K562 (cell line): ENCODE results near the gene ANKRD13D. TPM values are rescaled to one million over a fixed set of nuclear protein-coding genes. Genes with fewer than 3 reads are reported as not detected.

Source experiments
- ATAC-seq: fragments of 200-7000 bp; cut with Tn5 transposase; 3 replicates; pipeline ENCODE4 v1.9.1; 2020; ENCODE audit warnings: moderate library complexity
- BruUV-seq: library from RNA; stranded (reverse); fragments of 400-500 nt; replicated peaks from 2 replicates; lab custom pipeline; 2021; lab: Mats Ljungman, UMichigan
- CTCF ChIA-PET: fragments of 300-600 bp; formaldehyde crosslinking; extraction: SDS; loops from one replicate; lab custom pipeline; 2021; ENCODE audit warnings: low intra/inter-chr PET ratio; lab: Yijun Ruan, JAX
- POLR2A ChIA-PET: fragments of 300-600, 350-650 bp; sonication (Branson Sonifier 250); formaldehyde crosslinking; extraction: SDS; loops from one replicate; lab custom pipeline; 2021; ENCODE audit warnings: antibody characterized with exemption, inconsistent platforms; lab: Yijun Ruan, JAX
- DNase-seq, 4 experiments: peaks; one replicate each; pipeline versions ENCODE4 v3.0.0 to v3.0.0-alpha.2; 2011 to 2018; ENCODE audit warnings: low spot score in 3 of 4, mixed read lengths in 3 of 4; ENCODE audit errors: extremely low read depth in 1 of 4
- FAIRE-seq: peaks from 2 replicates; lab custom pipeline; 2011; peaks lifted over from hg19 to GRCh38; lab: Jason Lieb, UNC
- H2AFZ ChIP-seq: 2 replicates; pipeline ENCODE4 v1.6.0; 2011; ENCODE audit warnings: low read depth, low read length, control low read depth, inconsistent platforms
- H3K27ac ChIP-seq: fragments of 200-600 bp; 3 replicates; pipeline ENCODE4 v1.8.0; 2011; ENCODE audit warnings: low read depth, mild to moderate bottlenecking, control low read depth, inconsistent platforms, low read length, moderate library complexity, mixed read lengths; ENCODE audit errors: extremely low read depth
- H3K27me3 ChIP-seq, 2 experiments: fragments of 300-600 bp in 1 of 2; 2 replicates in 1 of 2; 3 replicates in 1 of 2; pipeline versions ENCODE4 v1.6.0 to v1.8.0; 2011; ENCODE audit warnings: inconsistent platforms in 2 of 2, low read length in 2 of 2, mild to moderate bottlenecking in 1 of 2, mixed read lengths in 1 of 2, moderate library complexity in 1 of 2; ENCODE audit not compliant: control insufficient read depth in 2 of 2, insufficient read depth in 2 of 2
- H3K36me3 ChIP-seq: fragments of 300-600 bp; 3 replicates; pipeline ENCODE4 v1.8.0; 2011; ENCODE audit warnings: mild to moderate bottlenecking, low read length, inconsistent platforms; ENCODE audit not compliant: control insufficient read depth, insufficient read depth
- H3K4me1 ChIP-seq, 2 experiments: fragments of 200-600 bp in 1 of 2; replicated peaks in 1 of 2; 2 replicates in 1 of 2; 3 replicates in 1 of 2; pipeline versions ENCODE4 v1.5.1 to v1.8.0; 2011; ENCODE audit warnings: inconsistent platforms in 2 of 2, low read length in 2 of 2, mild to moderate bottlenecking in 1 of 2, mixed read lengths in 1 of 2, moderate library complexity in 1 of 2; ENCODE audit not compliant: control insufficient read depth in 2 of 2, insufficient read depth in 2 of 2
- H3K4me2 ChIP-seq: 2 replicates; pipeline ENCODE4 v1.6.1; 2011; ENCODE audit warnings: low read length, control low read depth, inconsistent platforms, mixed read lengths; ENCODE audit not compliant: insufficient read depth
- H3K4me3 ChIP-seq: fragments of 200-600 bp; sonication (generic), shearing (Covaris generic); 2 replicates; pipeline ENCODE4 v1.5.1; 2016; ENCODE audit warnings: control low read depth, inconsistent platforms
- H3K79me2 ChIP-seq: fragments of 200-600 bp; 3 replicates; pipeline ENCODE4 v1.8.0; 2011; ENCODE audit warnings: low read length, inconsistent platforms; ENCODE audit not compliant: control insufficient read depth, insufficient read depth
- H3K9ac ChIP-seq, 2 experiments: 2 replicates each; pipeline versions ENCODE4 v1.6.0 to v1.6.1; 2011; ENCODE audit warnings: low read depth in 2 of 2, low read length in 2 of 2, control low read depth in 1 of 2, inconsistent platforms in 1 of 2, mild to moderate bottlenecking in 1 of 2, mixed read lengths in 1 of 2; ENCODE audit not compliant: insufficient read depth in 1 of 2
- H3K9me1 ChIP-seq: one replicate; pipeline ENCODE4 v1.6.0; 2011; ENCODE audit warnings: inconsistent platforms, mild to moderate bottlenecking, low read length, moderate library complexity; ENCODE audit not compliant: control insufficient read depth, insufficient read depth
- H3K9me3 ChIP-seq: replicated peaks from 2 replicates; pipeline ENCODE4 v1.5.1; 2011; ENCODE audit warnings: low read depth, low read length, inconsistent platforms; ENCODE audit not compliant: control insufficient read depth, insufficient read depth
- H4K20me1 ChIP-seq: replicated peaks from 2 replicates; pipeline ENCODE4 v1.6.1; 2011; ENCODE audit warnings: low read length, inconsistent platforms, mixed read lengths; ENCODE audit not compliant: control insufficient read depth, insufficient read depth
- CAMTA2 ChIP-seq: fragments of 250-450 bp; sonication (Bioruptor Pico); conservative IDR thresholded peaks from 2 replicates; pipeline ENCODE4 v1.5.1; 2022
- E2F5 ChIP-seq: sonication (generic); formaldehyde crosslinking; IDR thresholded peaks from 2 replicates; pipeline ENCODE4 v1.8.0; 2022; ENCODE audit warnings: mild to moderate bottlenecking, missing genetic modification reagents
- GATAD2B ChIP-seq: fragments of 450-650 bp; IDR thresholded peaks from 2 replicates; pipeline ENCODE4 v1.6.1; 2017; ENCODE audit warnings: mild to moderate bottlenecking, borderline replicate concordance
- NR1H2 ChIP-seq: sonication (generic); formaldehyde crosslinking; IDR thresholded peaks from 2 replicates; pipeline ENCODE4 v1.4.0; 2020; ENCODE audit warnings: mild to moderate bottlenecking, missing genetic modification reagents
- POLR2G ChIP-seq: fragments of 200-400 bp; formaldehyde crosslinking; IDR thresholded peaks from 2 replicates; pipeline ENCODE4 v1.6.1; 2017; ENCODE audit warnings: low read depth, mild to moderate bottlenecking, antibody characterized with exemption, low read length, moderate library complexity
- WHSC1 ChIP-seq: IDR thresholded peaks from one replicate; pipeline ENCODE4 v1.6.1; 2012; ENCODE audit warnings: low read length, control low read depth, inconsistent platforms
- ZNF197 ChIP-seq: fragments of 200-800 bp; sonication (Bioruptor generic); IDR thresholded peaks from 2 replicates; pipeline ENCODE4 v1.6.1; 2016; ENCODE audit warnings: low read depth, missing genetic modification characterization, missing compliant biosample characterization
- ZNF668 ChIP-seq: fragments of 250-450 bp; sonication (Bioruptor Pico); IDR thresholded peaks from 2 replicates; pipeline ENCODE4 v1.8.0; 2022; ENCODE audit warnings: mild to moderate bottlenecking, inconsistent platforms
- WGBS: fragments of 100-300 bp; shearing (Covaris generic); methylation state at CpG from one replicate; pipeline ENCODE4 v1.1.6; 2016; ENCODE audit warnings: low coverage, mixed read lengths; ENCODE audit not compliant: insufficient coverage; ENCODE audit errors: missing lambda C conversion rate; 5-methylcytosine and 5-hydroxymethylcytosine counted together
- in situ Hi-C: fragments of 300-500 bp; cut with MboI; formaldehyde crosslinking; loops from 4 replicates; pipeline ENCODE4 v1.15.0; 2018; ENCODE audit warnings: inconsistent platforms, mixed read lengths
- intact Hi-C: fragments of 100-400 bp; cut with micrococcal nuclease; formaldehyde crosslinking; loops from 2 replicates; pipeline ENCODE4 v1.14.2; 2022
- polyA plus RNA-seq, 8 experiments: library from polyadenylated mRNA; depleted of rRNA in 4 of 8; stranded (reverse) in 5 of 8; unstranded in 3 of 8; fragments of >200 nt; fragmentation: Nextera tagmentation in 2 of 8; fragmentation: Illumina TruSeq in 1 of 8; extraction: Ambion mirVana in 2 of 8; extraction: Trizol in 1 of 8; gene quantifications; 2 replicates each; pipeline versions ENCODE4 v1.2.1 to v1.2.3, GENCODE V29; 2011 to 2014; ENCODE audit warnings: inconsistent platforms in 1 of 8, missing spikeins in 1 of 8
- total RNA-seq, 7 experiments: library from RNA; depleted of rRNA in 6 of 7; stranded (reverse); fragments of >200 nt in 6 of 7; fragmentation: Illumina TruSeq in 2 of 7; extraction: Trizol in 2 of 7; gene quantifications; 2 replicates each; pipeline versions ENCODE4 v1.2.1 to v1.2.3, GENCODE V29; 2011 to 2021; ENCODE audit warnings: low replicate concordance in 1 of 7
- TF ChIP-seq, protein P1 (sequence below): fragments of 450-650 bp; IDR thresholded peaks from 2 replicates; pipeline ENCODE4 v1.6.1; 2017; ENCODE audit warnings: antibody characterized with exemption
- TF ChIP-seq, protein P2 (sequence below): fragments of 250-450 bp; sonication (Bioruptor Pico); IDR thresholded peaks from 2 replicates; pipeline ENCODE4 v1.8.0; 2021; ENCODE audit warnings: mild to moderate bottlenecking, moderate library complexity

ANKRD13D gene
- total and polyA plus RNA-seq, 9 of the 15 experiments (the other 6 are each of a cell fraction or from before 2014, with no cell fraction given), result 0.94 to 40.9 (median 22.4) TPM

DNA sequence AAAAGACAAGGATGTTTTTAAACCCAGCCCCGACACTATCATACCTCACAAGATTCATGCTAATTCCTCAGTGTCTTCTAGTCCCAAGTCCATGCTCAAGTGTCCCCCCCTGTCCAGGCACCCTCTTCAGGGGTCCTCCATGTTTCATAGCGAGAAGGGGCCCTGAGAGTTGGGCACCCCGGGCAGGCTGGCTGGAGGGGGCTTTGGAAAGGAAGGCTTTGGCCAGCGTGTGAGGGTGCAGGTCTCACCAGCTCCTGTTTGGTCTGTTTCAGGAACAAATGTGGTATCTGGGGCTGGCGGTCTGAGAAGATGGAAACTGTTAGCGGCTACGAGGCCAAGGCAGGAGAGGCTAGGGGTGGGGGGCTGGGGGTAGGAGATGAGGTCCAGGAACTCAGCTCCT is 9.7 kb downstream of the ANKRD13D start (continued):
- TF ChIP-seq, protein P1, sequence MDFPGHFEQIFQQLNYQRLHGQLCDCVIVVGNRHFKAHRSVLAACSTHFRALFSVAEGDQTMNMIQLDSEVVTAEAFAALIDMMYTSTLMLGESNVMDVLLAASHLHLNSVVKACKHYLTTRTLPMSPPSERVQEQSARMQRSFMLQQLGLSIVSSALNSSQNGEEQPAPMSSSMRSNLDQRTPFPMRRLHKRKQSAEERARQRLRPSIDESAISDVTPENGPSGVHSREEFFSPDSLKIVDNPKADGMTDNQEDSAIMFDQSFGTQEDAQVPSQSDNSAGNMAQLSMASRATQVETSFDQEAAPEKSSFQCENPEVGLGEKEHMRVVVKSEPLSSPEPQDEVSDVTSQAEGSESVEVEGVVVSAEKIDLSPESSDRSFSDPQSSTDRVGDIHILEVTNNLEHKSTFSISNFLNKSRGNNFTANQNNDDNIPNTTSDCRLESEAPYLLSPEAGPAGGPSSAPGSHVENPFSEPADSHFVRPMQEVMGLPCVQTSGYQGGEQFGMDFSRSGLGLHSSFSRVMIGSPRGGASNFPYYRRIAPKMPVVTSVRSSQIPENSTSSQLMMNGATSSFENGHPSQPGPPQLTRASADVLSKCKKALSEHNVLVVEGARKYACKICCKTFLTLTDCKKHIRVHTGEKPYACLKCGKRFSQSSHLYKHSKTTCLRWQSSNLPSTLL, result no peak
- TF ChIP-seq NR1H2 (no peak), CAMTA2 (CRISPR knock-in tag) (no peak), GATAD2B (no peak), ZNF197 (no peak)

- no peak overlapping the region for H3K27ac ChIP-seq
- FAIRE-seq (no peak), DNase-seq (no peak), ATAC-seq (no peak)
- ChIA-PET POLR2A (interaction anchor here (0.6 kb wide), 1 partner anchor 12 kb away, joined by 3 read pairs; no protein-coding TSS in a partner anchor), CTCF (no interaction called here)
- no peaks in the 10 kb centered on the region for H3K27me3 ChIP-seq
- no peak overlapping the region for H2AFZ ChIP-seq
- intact Hi-C loops, result no loop called here
- BruUV-seq, result no TSS peak
- H3K4me3 ChIP-seq, result no peak overlapping the region
- H3K79me2 ChIP-seq, result no peaks in the 10 kb centered on the region
- no peak overlapping the region for H3K9ac ChIP-seq
- H3K36me3 ChIP-seq, result peaks cover 62% of the 10 kb centered on the region; the same call in 2 of the 3 replicates
- H3K9me3 ChIP-seq, result peaks cover 8% of the 10 kb centered on the region; the same call in 1 of the 2 replicates
- TF ChIP-seq ZNF668 (CRISPR knock-in tag) (no peak), POLR2G (peak; percentile 45; the same call in 1 of the 2 replicates), WHSC1 (no peak), E2F5 (CRISPR knock-in tag) (no peak)
- TF ChIP-seq, protein P2, sequence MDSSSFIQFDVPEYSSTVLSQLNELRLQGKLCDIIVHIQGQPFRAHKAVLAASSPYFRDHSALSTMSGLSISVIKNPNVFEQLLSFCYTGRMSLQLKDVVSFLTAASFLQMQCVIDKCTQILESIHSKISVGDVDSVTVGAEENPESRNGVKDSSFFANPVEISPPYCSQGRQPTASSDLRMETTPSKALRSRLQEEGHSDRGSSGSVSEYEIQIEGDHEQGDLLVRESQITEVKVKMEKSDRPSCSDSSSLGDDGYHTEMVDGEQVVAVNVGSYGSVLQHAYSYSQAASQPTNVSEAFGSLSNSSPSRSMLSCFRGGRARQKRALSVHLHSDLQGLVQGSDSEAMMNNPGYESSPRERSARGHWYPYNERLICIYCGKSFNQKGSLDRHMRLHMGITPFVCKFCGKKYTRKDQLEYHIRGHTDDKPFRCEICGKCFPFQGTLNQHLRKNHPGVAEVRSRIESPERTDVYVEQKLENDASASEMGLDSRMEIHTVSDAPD (CRISPR knock-in tag), result no peak
- in situ Hi-C loops, result no loop called here
- WGBS, result 91% methylated on average over 19 of the region's 29 CpGs
- H4K20me1 ChIP-seq, result no peaks in the 10 kb centered on the region
- no peak overlapping the region for H3K4me2 ChIP-seq
- H3K9me1 ChIP-seq, result no peaks in the 10 kb centered on the region
- H3K4me1 ChIP-seq, result peaks cover 0 to 33% of the 10 kb centered on the region in 2 experiments; a peak in 2 of 5 replicates
Measured at GRCh38 chr11:67299471-67300191, 10.5 kb downstream of the ANKRD13D start.
